Immature natural killer cell (primary cell): Measurements from ENCODE around the gene C1orf167. TPM values are rescaled to one million over a fixed set of nuclear protein-coding genes. Genes with fewer than 3 reads are reported as not detected.

ENCODE experiments used
- DNase-seq, 3 donors: peaks; one replicate each; pipeline ENCODE4 v3.0.0; 2022; ENCODE audit warnings: mixed read lengths in 1 of 3
- H3K27ac Mint-ChIP-seq, 6 donors: one replicate each; pipeline ENCODE4 v1.8.0; 2020; ENCODE audit warnings: mixed read lengths in 6 of 6, mild to moderate bottlenecking in 5 of 6, inconsistent platforms in 4 of 6, moderate library complexity in 3 of 6
- H3K27me3 Mint-ChIP-seq, 3 donors: one replicate each; pipeline ENCODE4 v1.8.0; 2020 to 2021; ENCODE audit warnings: low read depth in 3 of 3, mild to moderate bottlenecking in 3 of 3, mixed read lengths in 3 of 3, moderate library complexity in 3 of 3, inconsistent platforms in 1 of 3
- H3K36me3 Mint-ChIP-seq, 3 donors: one replicate each; pipeline ENCODE4 v1.8.0; 2020; ENCODE audit warnings: mixed read lengths in 3 of 3, inconsistent platforms in 2 of 3, mild to moderate bottlenecking in 2 of 3
- H3K4me1 Mint-ChIP-seq, 2 donors: one replicate each; pipeline ENCODE4 v1.8.0; 2020; ENCODE audit warnings: inconsistent platforms in 2 of 2, mild to moderate bottlenecking in 2 of 2, mixed read lengths in 2 of 2, moderate library complexity in 1 of 2
- H3K4me3 Mint-ChIP-seq, 5 donors: one replicate each; pipeline ENCODE4 v1.8.0; 2020; ENCODE audit warnings: mild to moderate bottlenecking in 5 of 5, mixed read lengths in 5 of 5, inconsistent platforms in 3 of 5, moderate library complexity in 3 of 5
- H3K9me3 Mint-ChIP-seq, 6 donors: one replicate each; pipeline ENCODE4 v1.8.0; 2020; ENCODE audit warnings: mild to moderate bottlenecking in 6 of 6, mixed read lengths in 6 of 6, inconsistent platforms in 4 of 6, moderate library complexity in 3 of 6
- polyA plus RNA-seq, 3 donors: library from polyadenylated mRNA; unstranded; fragments of 300-500 nt; fragmentation: Illumina TruSeq; gene quantifications; one replicate each; pipeline ENCODE4 v1.2.3, GENCODE V29; 2021

The C1orf167 gene
- polyA plus RNA-seq, 3 donors from 2014 or later, result 3.0 TPM; not detected in 2

DNA sequence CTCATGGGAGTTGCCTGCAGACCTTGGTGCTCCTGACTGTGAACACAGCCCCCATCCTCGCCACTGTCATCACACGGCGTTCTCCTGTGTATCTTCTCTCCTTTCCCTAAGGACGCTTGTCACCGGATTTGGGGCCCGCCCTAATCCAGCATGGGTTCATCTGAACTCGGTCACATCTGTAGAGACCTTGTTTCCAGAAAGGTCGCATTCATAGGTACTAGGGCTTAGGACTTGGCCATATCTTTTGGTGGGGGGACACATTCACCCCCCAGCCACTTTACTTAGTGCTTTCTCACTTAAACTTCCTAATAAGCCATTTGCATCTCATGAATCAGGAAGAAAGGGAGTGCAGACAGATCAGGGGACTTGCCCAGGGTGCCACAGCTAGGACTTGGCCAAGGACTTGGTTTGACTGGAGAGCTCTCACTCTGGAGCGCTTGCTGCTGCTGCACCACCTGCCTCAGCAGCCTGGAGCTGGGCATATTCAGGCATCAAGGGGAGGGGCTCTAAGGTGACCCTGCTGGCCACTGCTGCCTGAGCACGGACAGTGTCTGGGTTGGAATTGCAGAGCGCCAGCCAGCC lies 75.9 kb downstream of the C1orf167 start:
- Mint-ChIP-seq H3K27me3 (no peaks in the 10 kb centered on the region), H3K9me3 (peaks cover 0 to 1% (median 0%) of the 10 kb centered on the region in 6 donors), H3K4me3 (no peak overlapping the region), H3K4me1 (peaks cover 5% of the 10 kb centered on the region in 2 donors), H3K36me3 (peaks cover 10 to 42% (median 26%) of the 10 kb centered on the region in 3 donors), H3K27ac (no peak overlapping the region)
- no peak for DNase-seq

GRCh38 chr1:11838349-11839272 lies 76.6 kb downstream of the C1orf167 start:
- peaks cover 5% of the 10 kb centered on the region in 2 donors for H3K4me1 Mint-ChIP-seq
- no peaks in the 10 kb centered on the region for H3K27me3 Mint-ChIP-seq
- H3K9me3 Mint-ChIP-seq, result peaks cover 0 to 1% (median 0%) of the 10 kb centered on the region in 6 donors
- H3K27ac Mint-ChIP-seq, result no peak overlapping the region
- DNase-seq, result peak; percentile 54 to 70 (median 63)
- H3K4me3 Mint-ChIP-seq, result no peak overlapping the region
- H3K36me3 Mint-ChIP-seq, result peaks cover 10 to 42% (median 23%) of the 10 kb centered on the region in 3 donors

Other genes with a start within 250 kb of the C1orf167 start
- gene FBXO2, start 107.8 kb upstream of the C1orf167 start, polyA plus RNA-seq, result 10 to 100 TPM in 2 of 3 donors, 1 to 10 TPM in 1; 5.6 to 15.5 (median 14.4) TPM
- 10 to 100 TPM in 2 of 3 donors, 1 to 10 TPM in 1; 8.6 to 13.4 (median 12.5) TPM for gene FBXO44, start 107.3 kb upstream of the C1orf167 start, polyA plus RNA-seq
- 100 to 1,000 TPM; 105 to 164 (median 121) TPM for gene FBXO6, start 98.0 kb upstream of the C1orf167 start, polyA plus RNA-seq
- 100 to 1,000 TPM; 103 to 182 (median 163) TPM for gene MAD2L2, start 81.0 kb upstream of the C1orf167 start, polyA plus RNA-seq
- under 1 TPM; 0.29 to 0.94 (median 0.58) TPM for gene DRAXIN, start 70.5 kb upstream of the C1orf167 start, polyA plus RNA-seq
- gene AGTRAP, start 26.1 kb upstream of the C1orf167 start, polyA plus RNA-seq, result 100 to 1,000 TPM; 319 to 591 (median 324) TPM
- gene MTHFR, start 43.8 kb downstream of the C1orf167 start, polyA plus RNA-seq, result 10 to 100 TPM in 1 of 3 donors, 1 to 10 TPM in 2; 5.0 to 15.2 (median 7.6) TPM
- 1 to 10 TPM; 1.1 to 3.6 (median 1.5) TPM for gene CLCN6, start 44.0 kb downstream of the C1orf167 start, polyA plus RNA-seq
- not detected for gene NPPA, start 85.6 kb downstream of the C1orf167 start, polyA plus RNA-seq
- gene NPPB, start 96.8 kb downstream of the C1orf167 start, polyA plus RNA-seq, result not detected
- 10 to 100 TPM; 47.4 to 78.3 (median 52.0) TPM for gene KIAA2013, start 164.2 kb downstream of the C1orf167 start, polyA plus RNA-seq
- 10 to 100 TPM; 36.2 to 81.9 (median 73.8) TPM for gene PLOD1, start 172.5 kb downstream of the C1orf167 start, polyA plus RNA-seq
- 10 to 100 TPM; 34.9 to 55.9 (median 37.7) TPM for gene MFN2, start 218.3 kb downstream of the C1orf167 start, polyA plus RNA-seq